Panc1 (cell line): Measurements from ENCODE around the gene POU2F1.

Experiments
- CTCF ChIP-seq: fragments of 450-650 bp; IDR thresholded peaks from 2 replicates; pipeline ENCODE4 v1.5.1; 2017; ENCODE audit warnings: mild to moderate bottlenecking
- POLR2AphosphoS5 ChIP-seq: IDR thresholded peaks from 2 replicates; pipeline ENCODE4 v1.6.1; 2012; ENCODE audit warnings: mild to moderate bottlenecking, low read depth, low read length, moderate library complexity

DNA sequence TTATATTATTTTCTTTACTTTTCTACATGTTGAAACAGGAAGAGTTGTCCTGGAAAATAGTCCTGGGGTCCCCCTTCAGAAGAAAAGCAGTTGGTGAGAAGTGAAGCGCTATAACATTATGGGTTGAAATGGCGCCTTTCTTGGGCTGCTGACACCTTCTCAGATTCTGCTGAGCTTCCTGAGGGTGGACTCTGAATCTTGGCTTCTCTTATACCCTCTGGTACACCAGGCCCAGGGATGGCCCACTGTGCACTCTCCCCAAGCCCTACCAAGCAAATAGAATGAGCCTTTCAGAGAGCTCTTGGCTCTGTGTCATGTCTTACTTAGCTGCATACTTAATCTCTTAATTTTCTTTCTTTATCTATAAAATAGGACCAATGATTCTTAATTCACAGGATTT lies 255.4 kb downstream of the POU2F1 start:
- TF ChIP-seq CTCF (no peak), POLR2AphosphoS5 (no peak)
